Erythroblast (primary cell): Measurements from ENCODE around the gene TTC28.
"Not testable (repeated sequence)": the region's sequence is repeated elsewhere in the genome, so short reads cannot be mapped to it uniquely, and the experiment has no call there.

Experiments
- DNase-seq, 2 experiments: peaks; one replicate each; lab custom pipeline; 2025; lab: John Stamatoyannopoulos, UW
- GATA1 ChIP-seq: IDR thresholded peaks from 2 replicates; pipeline ENCODE4 v1.6.1; 2011; ENCODE audit warnings: low read depth, mild to moderate bottlenecking, control low read depth, low read length, moderate library complexity
- POLR2A ChIP-seq: IDR thresholded peaks from 2 replicates; pipeline ENCODE4 v1.6.1; 2011; ENCODE audit warnings: mild to moderate bottlenecking, low read length

The TTC28 gene

DNA sequence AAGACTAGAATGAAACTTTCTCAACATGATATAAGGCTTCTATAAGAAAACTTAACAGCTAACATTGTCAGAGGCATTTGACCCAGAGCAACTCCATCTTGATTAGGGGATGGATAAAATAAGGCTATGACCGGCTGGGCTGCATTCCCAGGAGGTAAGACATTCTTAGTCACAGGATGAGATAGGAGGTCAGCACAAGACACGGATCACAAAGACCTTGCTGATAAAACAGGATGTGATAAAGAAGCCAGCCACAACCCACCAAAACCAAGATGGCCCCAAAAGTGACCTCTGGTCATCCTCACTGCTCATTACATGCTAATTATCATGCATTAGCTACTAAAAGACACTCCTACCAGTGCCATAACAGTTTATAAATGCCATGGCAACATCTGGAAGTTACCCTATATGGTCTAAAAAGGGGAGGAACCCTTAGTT lies 135.2 kb downstream of the TTC28 start:
- DNase-seq, result no peak
- TF ChIP-seq GATA1 (no peak), POLR2A (no peak)

DNA sequence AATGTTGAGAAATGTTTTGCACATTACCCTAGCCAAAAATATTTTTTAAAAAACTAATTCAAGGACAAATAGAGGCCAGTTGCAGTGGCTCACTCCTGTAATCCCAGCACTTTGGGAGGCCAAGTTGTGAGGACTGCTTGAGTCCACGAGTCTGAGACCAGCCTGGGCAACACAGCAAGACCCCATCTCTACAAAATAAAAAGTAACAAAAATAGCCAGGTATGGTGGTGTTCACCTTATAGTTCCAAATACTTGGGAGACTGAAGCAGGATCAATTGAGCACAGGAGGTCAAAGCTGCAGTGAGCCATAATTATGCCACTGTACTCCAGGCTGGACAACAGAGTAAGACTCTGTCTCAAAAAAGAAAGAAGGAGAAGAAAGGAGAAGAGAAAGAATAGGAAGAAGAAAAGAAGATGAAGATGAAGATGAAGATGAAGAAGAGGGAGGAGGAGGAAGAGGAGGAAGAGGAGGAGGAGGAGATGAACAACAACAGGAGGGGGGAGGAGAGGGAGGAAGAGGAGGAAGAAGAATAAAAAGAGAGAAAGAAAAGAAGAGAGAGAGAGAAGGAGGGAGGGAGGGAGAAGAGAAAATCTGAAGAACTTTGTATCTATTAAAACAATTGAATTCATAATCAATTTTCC lies 136.5 kb downstream of the TTC28 start:
- no peak for TF ChIP-seq POLR2A
- TF ChIP-seq GATA1, result no peak
- no peak for DNase-seq

DNA sequence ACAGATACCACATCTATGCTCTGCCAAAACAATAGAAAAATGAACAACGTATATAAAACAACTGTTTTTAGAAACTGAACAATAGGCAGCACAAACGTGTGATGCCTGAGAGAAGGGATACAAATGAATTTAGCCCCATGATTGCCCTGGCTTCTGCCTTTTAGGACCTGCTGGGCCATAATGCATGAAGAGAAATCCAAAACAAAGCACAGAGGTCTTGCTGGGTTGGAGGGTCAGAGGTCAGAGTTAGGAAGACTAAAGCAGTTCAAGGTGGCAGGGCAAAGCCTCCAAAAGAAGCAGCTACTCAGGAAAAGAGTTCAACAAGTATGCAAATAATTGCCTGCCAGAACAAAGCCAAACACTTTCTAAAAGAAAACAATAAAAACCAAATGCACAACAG lies 138.5 kb downstream of the TTC28 start:
- no peak for TF ChIP-seq POLR2A
- no peak for DNase-seq

DNA sequence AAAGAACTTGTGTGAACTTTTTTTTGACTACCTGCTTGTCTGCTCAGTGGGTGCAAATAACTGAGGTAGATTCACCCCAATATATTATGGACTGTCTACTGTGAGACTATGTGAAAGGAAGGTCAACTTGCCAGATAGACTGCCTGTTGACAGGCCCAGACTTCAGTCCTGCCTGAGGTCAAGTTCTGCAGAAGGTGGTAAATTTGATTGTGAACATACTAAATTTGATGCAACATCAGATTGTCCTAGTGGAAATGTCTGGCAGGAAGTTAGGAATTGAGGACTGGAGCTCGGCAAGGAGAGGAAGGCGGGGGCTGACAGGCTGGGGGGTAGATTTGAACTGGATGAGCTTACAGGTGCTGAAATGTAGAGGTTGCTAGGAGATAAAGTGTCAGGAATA lies 140.7 kb downstream of the TTC28 start:
- DNase-seq, result no peak

DNA sequence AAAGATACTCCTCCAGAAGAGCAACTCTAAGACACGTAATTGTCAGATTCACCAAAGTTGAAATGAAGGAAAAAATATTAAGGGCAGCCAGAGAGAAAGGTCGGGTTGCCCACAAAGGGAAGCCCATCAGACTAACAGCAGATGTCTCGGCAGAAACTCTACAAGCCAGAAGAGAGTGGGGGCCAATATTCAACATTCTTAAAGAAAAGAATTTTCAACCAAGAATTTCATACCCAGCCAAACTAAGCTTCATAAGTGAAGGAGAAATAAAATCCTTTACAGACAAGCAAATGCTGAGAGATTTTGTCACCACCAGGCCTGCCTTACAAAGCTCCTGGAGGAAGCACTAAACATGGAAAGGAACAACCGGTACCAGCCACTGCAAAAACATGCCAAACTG lies 149.1 kb downstream of the TTC28 start:
- not testable (repeated sequence) for DNase-seq

More for the DNA sequence above, 140.7 kb downstream of the TTC28 start:
- TF ChIP-seq GATA1 (no peak), POLR2A (no peak)

DNA sequence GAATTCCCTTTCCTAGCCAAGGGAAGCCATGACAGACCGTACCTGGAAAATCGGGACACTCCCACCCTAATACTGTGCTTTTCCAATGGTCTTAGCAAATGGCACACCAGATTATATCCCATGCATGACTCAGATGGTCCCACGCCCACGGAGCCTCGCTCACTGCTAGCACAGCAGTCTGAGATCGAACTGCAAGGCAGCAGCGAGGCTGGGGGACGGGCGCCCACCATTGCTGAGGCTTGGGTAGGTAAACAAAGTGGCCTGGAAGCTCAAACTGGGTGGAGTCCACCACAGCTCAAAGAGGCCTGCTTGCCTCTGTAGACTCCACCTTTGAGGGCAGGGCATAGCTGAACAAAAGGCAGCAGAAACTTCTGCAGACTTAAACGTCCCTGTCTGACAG lies 150.5 kb downstream of the TTC28 start:
- DNase-seq, result not testable (repeated sequence)

DNA sequence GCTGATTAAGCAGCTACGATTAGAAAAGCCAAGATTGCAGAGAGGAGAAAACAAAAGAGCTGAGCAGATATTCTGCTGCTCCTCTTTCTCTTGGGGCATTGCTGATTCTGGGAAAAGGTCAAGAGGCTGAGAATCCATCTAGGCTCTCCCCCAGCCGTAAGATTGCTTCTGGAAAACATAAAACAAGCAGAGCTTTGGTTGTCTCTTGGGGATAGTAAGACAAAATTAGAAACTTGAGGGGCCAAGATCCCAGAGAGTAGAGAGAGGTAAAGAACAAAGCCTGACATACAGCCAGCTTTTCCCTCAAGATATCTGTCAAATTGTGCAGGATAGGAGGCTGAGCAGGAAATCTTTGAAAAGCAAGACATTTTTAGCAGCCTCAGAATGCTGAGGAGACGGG lies 158.2 kb downstream of the TTC28 start:
- no peak for DNase-seq
- no peak for TF ChIP-seq POLR2A
- no peak for TF ChIP-seq GATA1

DNA sequence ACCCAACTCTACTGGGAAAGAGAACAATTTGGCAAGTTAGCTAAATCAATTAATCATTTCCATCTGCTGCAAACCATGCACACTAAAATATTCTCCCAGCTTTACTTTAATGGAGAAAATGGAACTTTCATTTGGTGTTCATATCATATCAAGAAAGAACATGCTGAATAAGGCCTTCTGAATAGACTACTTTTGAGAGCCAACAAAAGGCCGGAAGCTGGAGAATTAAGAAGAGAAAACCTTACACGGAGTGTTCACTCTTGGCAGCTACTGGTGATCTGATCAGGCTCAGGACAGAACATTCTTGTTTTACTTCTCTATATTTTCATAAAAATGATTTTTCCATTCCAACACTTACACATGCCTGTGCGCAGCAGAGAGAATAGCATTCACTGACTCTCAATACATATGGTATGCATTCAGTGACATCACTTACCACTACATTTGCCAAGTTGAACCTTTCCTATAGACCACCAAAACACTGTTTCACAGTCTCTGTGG lies 165.3 kb downstream of the TTC28 start:
- DNase-seq, result no peak
- TF ChIP-seq GATA1, result no peak
- TF ChIP-seq POLR2A, result no peak

DNA sequence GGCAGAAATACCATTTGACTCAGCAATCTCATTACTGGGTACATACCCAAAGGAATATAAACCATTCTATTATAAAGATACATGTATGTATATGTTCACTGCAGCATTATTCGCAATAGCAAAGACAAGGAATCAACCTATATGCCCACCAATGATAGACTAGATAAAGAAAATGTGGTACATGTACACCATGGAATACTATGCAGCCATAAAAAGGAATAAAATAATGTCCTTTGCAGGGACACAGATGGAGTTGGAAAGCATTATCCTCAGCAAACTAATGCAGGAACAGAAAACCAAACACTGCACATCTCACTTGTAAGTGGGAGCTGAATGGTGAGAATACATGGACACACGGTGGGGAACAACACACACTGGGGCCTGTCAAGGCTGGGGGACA lies 167.3 kb downstream of the TTC28 start:
- not testable (repeated sequence) for DNase-seq

DNA sequence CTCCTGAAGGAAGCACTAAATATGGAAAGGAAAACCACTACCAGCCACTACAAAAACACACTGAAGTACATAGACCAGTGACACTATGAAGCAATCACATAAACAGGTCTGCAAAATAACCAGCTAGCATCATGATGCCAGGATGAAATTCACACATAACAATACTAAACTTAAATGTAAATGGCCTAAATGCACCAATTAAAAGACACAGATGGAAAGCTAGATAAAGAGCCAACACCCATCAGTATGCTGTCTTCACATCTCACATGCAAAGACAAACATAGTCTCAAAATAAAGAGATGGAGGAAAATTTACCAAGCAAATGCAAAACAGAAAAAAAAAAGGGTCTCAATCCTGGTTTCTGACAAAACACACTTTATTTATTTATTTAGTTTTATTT lies 171.7 kb downstream of the TTC28 start:
- TF ChIP-seq GATA1, result no peak
- DNase-seq, result no peak

DNA sequence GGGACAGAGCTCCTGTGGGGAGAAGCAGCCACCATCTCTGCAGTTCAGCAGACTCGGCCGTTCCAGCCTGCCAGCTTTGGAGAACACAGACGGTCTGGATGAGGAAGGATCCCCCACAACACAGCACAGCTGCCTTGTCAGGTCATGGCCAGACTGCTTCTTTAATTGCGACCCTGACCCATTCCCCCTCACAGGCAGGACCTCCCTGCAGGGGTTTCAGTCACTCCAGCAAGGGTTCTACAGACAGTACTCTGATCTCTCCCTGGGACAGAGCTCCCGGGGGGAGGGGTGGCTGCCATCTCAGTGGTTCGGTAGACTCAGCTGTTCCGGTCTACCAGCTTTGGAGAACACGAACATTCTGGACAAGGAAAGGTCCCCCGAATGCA lies 173.5 kb downstream of the TTC28 start:
- no peak for DNase-seq
- TF ChIP-seq GATA1, result no peak
- no peak for TF ChIP-seq POLR2A

DNA sequence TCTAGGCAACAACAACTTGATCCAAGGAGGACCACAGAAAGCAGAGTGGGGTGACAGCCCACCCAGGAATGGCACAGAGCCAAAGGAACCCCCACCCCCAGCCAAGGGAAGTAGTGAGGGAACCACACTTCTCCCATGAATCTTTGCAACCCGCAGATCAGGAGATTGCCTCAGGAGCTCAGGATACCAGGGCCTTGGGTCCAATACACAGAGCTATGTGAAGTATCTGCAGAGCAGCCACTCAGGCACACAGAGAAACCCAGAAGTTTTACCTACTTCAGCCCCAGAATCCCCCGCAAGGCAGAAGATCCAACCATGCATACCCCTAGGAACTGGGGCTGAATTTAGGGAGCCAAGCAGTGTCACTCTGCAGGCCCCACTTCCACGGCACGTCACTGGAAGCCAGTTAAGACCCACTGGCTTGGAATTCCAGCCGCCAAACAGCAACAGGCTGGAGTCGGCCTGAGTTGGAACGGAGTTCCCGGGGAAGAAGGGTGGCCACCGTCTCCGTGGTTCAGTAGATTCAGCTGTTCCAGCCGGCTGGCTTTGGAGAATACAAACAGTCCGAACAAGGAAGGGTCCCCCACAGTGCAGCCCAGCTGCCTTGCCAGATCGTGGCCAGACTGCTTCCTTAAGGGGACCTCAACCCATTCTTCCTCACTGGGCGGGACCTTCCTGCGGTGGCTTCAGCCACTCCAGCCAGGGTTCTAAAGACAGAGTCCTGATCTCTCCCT lies 174.1 kb downstream of the TTC28 start:
- TF ChIP-seq POLR2A (no peak), GATA1 (no peak)
- no peak for DNase-seq

DNA sequence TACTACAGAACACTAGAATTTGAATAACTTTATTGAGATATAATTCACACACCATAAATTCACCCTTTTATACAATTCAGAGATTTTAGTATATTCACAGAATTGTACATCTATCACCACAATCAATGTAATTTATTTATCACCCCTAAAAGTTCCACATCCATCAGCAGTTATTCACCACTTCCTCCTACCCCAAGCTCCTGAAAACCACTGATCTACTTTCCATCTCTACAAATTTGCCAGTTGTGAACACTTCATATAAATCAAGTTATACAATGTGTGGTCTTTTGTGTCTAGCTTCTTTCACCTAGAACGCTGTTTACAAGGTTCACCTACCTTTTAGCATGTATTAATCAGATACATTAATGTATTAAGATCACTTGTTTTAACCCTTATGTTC lies 179.6 kb downstream of the TTC28 start:
- no peak for DNase-seq
- no peak for TF ChIP-seq GATA1
- TF ChIP-seq POLR2A, result no peak

DNA sequence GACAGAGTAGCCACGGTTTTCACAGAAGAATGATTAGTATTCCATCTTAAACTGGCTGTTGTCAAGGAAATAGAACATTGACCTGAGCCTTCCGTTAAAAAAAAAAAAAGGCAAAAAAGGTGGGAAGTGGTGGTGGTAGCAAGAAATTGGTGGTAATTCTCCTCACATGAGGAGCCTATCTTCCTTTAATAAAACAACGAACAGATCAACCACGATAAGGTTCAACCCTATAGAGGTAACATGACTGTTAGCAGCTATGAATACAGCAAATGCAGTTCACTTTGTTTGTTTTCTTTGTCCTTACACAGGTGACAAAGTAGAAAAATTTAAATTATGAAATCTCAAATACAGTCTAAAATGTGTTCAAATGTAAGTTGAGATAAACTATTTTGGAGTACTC lies 181.6 kb downstream of the TTC28 start:
- no peak for DNase-seq
- TF ChIP-seq GATA1, result no peak
- no peak for TF ChIP-seq POLR2A

DNA sequence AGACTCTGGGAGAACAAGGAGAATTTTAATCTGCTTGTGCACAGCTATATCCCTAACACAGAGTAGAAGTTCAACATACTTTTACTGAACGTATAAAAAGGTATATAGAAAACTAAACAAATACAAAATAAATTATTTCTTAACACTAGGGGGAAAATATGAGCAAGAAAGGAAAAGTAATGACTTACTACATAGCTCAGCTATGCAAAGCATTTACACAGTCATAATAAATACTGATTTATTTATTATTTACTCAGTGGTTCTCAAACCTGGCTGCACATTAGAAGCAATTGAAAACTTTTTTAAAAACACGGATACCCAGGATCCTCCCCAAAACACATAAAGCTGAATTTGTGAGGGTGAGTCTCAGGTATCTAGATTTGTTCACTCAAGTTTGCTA lies 182.5 kb downstream of the TTC28 start:
- TF ChIP-seq GATA1, result no peak
- DNase-seq, result no peak

DNA sequence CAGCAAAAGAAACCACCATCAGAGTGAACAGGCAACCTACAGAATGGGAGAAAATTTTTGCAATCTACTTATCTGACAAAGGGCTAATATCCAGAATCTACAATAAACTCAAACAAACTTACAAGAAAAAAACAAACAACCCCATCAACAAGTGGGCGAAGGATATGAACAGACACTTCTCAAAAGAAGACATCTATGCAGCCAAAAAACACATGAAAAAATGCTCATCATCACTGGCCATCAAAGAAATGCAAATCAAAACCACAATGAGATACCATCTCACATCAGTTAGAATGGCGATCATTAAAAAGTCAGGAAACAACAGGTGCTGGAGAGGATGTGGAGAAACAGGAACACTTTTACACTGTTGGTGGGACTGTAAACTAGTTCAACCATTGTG lies 188.4 kb downstream of the TTC28 start:
- DNase-seq, result not testable (repeated sequence)
